HG02759 (cell line): ENCODE measurements around the gene SCFD2.

ENCODE experiments used
- ATAC-seq: cut with Tn5 transposase; IDR thresholded peaks from one replicate; pipeline ENCODE4 v1.9.1; 2021; ENCODE audit warnings: mild to moderate bottlenecking, moderate library complexity; ENCODE audit not compliant: unreplicated experiment

Gene SCFD2

DNA sequence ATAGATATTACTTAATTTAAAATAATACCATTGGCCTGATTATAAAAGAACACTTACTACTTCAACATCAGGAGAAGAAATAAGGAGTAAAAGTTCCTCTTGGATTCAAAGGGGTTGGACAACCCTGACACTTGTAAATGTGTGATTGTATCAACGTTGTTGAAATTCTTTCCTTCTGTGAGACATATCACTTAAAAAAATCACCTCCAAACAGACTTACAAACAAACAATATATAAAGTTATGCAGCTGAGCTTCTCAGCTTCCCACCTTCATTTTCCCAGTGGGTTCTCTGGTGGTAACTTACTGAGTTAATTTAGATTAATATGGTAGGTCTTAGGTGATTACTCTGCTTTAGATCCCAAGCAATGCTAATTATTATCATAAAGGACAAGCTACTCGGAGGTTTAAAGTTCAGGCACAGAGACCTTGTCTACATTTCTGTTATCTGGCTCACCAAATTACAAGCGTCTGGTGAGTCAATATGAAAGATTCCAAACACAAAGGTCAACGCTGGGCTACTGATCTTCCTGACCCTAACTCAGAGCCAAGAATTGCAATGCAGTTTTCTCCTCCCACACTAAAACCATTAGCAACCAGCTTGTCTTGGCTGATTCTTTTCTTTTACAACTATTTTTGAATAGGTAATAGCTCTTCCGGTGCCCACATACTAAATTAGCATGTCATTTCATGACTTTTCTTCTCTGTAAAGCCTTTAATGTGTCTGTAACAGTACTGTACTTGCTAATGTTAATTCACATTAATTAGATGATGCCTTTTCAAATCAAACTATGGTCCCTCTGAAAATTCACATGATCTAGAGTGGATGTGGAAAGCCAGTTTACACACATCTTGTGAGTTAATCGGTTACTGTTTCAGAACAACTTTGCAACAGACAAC lies 346.1 kb downstream of the SCFD2 start:
- ATAC-seq: no peak

- no peak for ATAC-seq
Observed at GRCh38 chr4:53018471-53018870, 347.4 kb downstream of the SCFD2 start.

- ATAC-seq: no peak
Observed at GRCh38 chr4:53016099-53016820, 349.6 kb downstream of the SCFD2 start.

GRCh38 chr4:53015681-53016080 lies 350.2 kb downstream of the SCFD2 start:
- ATAC-seq: no peak

- no peak for ATAC-seq
Observed at GRCh38 chr4:53014881-53015280, 351.0 kb downstream of the SCFD2 start.

GRCh38 chr4:53013873-53014775 lies 351.7 kb downstream of the SCFD2 start:
- ATAC-seq: no peak

DNA sequence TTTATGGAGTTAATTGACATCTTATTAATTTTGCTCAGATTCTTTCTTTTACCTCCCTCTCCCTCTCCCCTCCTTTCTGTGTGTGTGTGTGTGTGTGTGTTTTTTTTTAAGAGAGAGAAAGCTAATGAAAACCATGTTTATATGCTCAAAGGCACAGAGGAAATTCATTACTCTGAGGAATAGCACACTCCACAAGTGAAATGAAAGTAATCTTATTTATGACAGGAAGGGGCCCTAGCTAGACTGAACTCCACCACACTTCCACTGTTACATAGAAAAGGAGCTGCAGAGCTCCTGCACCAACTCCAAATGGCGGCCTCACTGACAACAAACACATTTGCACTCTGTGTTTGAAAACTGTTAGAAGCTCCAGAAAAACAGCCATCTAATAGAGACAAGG lies 353.1 kb downstream of the SCFD2 start:
- ATAC-seq: peak; percentile 68

DNA sequence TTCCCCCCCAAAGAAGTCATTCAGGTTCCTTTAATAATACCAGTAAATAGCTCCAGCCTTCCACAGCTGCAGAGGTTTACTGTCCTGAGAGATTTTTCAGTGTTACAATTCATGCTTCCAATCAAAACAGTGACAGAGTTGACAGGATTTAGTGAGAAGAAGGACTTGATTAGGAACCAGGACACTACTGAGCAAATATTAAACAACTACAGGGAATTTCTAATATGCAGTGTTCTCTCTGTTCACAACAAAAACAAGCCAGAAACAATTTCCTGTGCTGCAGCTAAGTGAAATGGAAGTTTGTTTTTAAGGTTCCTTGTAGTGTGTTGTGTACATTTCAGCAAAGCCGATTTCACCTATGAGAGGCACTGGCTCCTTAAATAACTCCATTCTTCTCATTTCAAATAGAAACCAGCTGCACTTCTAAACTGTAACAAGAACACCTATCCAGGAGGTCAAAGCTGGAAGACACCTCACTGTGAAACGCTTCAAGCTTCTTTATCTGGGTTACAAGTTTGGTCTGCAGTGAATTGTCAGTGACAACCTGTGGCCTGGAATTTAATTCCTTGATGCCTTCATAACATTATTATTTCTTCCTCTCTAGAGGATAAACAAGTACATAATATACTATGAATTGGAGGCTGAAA lies 354.5 kb downstream of the SCFD2 start:
- no peak for ATAC-seq

DNA sequence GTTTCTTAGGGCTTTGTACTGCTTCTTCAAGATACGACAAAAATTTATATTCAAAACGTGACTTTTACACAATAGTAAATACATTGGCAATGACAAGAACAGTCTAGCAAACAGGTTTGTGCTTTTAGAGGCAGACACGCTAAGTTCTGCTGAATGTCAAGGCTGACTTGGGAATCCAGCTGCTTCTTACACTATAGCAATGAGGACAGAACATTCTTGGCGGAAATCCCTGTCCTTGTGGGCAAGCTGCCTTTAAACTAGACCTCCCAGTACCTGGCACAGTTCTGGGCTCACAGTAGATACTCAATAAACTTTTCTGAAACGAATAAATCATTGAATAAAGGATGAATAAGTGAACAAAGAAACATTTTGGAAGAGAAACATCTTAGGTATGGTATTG lies 355.5 kb downstream of the SCFD2 start:
- no peak for ATAC-seq

DNA sequence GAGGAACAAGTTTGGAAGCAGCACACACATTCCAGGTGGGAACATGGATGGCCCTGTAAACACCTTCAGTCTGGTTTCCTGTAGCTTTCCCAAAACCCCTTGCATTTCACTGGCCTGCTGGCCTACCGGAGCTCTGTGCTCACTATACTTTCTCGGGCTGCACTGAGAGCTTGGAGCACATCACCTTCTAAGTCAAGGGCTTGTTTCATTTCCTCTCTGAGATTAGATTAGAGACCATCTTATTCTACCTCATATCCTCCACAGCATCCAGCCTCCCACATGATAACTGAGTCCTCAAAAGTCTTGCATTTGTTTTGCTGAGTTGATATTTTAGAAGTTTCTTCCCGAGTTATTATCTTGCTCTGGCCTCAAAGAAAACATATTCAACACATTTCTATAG lies 356.0 kb downstream of the SCFD2 start:
- no peak for ATAC-seq

DNA sequence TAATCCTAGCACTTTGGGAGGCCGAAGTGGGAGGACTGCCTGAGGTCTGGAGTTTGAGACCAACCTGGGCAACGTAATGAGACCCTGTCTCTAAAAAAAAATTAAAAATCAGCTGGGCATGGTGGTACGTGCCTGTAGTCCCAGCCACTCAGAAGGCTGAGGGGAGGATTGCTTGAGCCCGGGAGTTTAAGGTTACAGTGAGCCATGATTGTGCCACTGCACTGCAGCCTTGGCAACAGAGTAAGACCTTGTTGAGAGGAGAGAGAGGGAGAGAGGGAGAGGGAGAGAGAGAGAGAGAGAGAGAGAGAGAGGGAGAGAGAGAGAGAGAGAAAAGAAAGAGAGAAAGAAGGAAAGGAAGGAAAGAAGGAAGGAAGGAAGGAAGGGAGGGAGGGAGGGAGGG lies 358.8 kb downstream of the SCFD2 start:
- ATAC-seq: no peak

- ATAC-seq: no peak
Observed at GRCh38 chr4:53005808-53006207, 360.1 kb downstream of the SCFD2 start.

DNA sequence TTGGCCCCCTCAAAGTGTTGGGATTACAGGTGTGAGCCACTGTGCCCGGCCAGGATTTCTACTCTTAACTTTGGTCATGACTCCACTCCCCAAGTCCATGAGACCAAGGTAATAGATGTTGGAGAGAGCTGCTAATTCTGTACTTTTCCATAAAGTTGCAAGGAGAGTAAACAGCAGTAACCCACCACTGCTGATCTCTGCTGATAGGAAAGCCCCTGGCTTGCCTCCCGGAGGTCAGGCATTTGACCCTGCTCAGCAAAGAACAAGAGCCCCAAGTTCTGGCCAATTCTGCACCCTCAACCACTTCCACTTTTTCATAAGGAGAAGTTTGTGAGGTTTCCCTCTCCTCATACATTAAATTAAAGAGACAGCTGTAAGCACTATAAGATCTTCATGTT lies 360.7 kb downstream of the SCFD2 start:
- no peak for ATAC-seq

DNA sequence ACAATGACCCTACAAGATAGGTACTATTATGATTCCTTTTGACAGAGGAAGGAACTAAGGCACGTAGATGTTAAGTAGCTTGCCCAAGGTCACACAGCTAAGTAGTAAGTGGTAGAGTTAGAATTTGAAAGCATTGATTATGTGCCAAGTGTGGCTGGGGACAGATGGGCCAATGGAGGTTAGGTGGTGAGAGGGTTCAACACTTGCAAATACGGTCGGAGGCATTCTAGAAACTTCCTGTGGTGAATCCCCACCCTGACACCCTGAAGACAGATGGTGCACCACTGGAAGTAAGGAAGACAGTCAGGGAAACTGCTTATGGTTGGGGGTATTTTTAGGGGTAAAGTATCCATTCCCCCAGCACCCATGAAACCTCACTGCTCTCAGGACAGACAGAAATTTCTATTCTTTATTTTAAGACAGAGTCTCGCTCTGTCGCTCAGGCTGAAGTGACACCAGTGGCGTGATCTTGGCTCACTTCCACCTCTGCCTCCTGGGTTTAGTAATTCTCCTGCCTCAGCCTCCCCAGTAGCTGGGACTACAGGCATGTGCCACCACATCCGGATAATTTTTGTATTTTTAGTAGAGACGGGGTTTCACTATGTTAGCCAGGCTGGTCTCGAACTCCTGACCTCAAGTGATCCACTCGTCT lies 361.2 kb downstream of the SCFD2 start:
- ATAC-seq: no peak

GRCh38 chr4:53003959-53004358 lies 361.9 kb downstream of the SCFD2 start:
- no peak for ATAC-seq

DNA sequence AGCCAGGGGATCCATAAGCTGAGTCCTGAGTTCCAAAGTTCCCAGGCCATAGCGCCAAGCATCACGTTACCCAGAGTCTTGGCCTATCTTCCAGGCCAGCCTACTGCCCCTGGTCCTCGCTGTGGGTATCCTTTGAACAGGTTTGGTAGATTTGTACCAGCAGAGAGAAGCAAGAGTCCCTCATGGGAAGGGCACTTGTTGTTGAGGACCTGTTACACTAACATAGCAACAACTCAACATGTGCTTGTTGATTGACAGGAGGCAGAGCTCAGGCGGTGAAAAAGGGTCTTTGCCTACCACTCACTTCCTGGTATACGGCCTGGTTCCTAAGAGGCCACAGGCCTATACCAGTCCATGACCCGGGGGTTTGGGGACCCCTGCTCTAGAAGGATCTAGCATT lies 365.3 kb downstream of the SCFD2 start:
- no peak for ATAC-seq

DNA sequence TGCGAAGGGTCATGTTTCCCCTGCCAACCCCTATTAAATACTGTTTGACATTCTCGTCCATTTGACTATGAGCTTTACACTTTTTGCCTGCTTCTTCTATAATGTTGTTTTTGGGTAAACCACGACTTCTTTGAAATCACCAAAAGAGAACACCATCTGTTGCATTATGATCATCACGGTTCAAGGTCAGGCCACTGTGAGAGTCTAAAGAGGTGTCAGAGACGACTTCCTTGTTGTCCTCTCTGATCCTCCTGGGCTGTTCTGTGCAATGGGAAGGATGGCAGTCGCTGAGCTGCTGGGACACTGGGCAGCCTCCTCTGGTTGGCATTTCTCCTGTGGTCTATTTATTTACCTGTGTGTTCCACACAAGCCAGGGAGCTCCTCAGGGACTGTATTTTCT lies 366.2 kb downstream of the SCFD2 start:
- no peak for ATAC-seq

DNA sequence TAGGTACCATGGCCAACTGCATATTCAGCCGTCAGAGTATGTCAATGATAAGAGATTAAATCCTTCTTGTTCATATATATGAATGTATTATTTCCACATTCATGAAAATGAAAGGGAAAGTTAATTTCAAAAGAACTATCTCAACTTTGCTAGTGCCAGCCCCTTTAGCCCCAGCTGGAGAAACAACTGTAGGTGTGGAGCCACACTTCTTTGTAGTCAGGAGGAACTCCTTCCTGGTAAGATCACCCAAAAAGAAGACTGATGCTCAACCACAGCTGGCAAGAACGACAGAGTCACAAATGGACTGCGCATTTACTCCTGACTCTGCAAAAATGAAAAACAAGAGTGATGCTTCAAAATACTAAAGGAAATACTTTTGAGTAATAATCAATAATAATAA lies 367.4 kb downstream of the SCFD2 start:
- no peak for ATAC-seq

GRCh38 chr4:52997132-52997416 lies 368.8 kb downstream of the SCFD2 start:
- no peak for ATAC-seq
